Neural progenitor cell (in vitro differentiated cells): ENCODE data around the gene HSPB8. TPM values are rescaled to one million over a fixed set of nuclear protein-coding genes. Genes with fewer than 3 reads are reported as not detected.

ENCODE experiments used
- DNase-seq: peaks from one replicate; pipeline ENCODE4 v3.0.0-alpha.2; 2016; ENCODE audit warnings: low spot score
- H2AFZ ChIP-seq: fragments of 200-600 bp; sonication (generic); replicated peaks from 2 replicates; pipeline ENCODE4 v1.6.1; 2016; ENCODE audit warnings: antibody characterized with exemption
- H3F3A ChIP-seq: fragments of 200-600 bp; sonication (generic); 2 replicates; pipeline ENCODE4 v1.6.1; 2016; ENCODE audit warnings: antibody characterized with exemption, low read depth
- H3K27ac ChIP-seq: fragments of 200-600 bp; sonication (generic); 2 replicates; pipeline ENCODE4 v1.5.1; 2016; ENCODE audit warnings: mild to moderate bottlenecking
- H3K27me3 ChIP-seq: fragments of 200-600 bp; sonication (generic); 2 replicates; pipeline ENCODE4 v1.6.1; 2016; ENCODE audit warnings: mild to moderate bottlenecking, moderate library complexity
- H3K36me3 ChIP-seq: fragments of 200-600 bp; sonication (generic); 2 replicates; pipeline ENCODE4 v1.5.1; 2016
- H3K4me1 ChIP-seq: fragments of 200-600 bp; sonication (generic); 2 replicates; pipeline ENCODE4 v1.6.1; 2016; ENCODE audit warnings: mixed run types
- H3K4me2 ChIP-seq: fragments of 200-600 bp; sonication (generic); 2 replicates; pipeline ENCODE4 v1.6.1; 2016
- H3K4me3 ChIP-seq: fragments of 200-600 bp; sonication (generic); 2 replicates; pipeline ENCODE4 v1.5.1; 2016
- H3K79me2 ChIP-seq: fragments of 200-600 bp; sonication (generic); 2 replicates; pipeline ENCODE4 v1.6.1; 2016; ENCODE audit warnings: low read depth
- H3K9ac ChIP-seq: fragments of 200-600 bp; sonication (generic); 2 replicates; pipeline ENCODE4 v1.6.1; 2016
- H3K9me3 ChIP-seq: fragments of 200-600 bp; sonication (generic); 2 replicates; pipeline ENCODE4 v1.5.1; 2016; ENCODE audit warnings: low read depth
- H4K20me1 ChIP-seq: fragments of 200-600 bp; sonication (generic); 2 replicates; pipeline ENCODE4 v1.6.1; 2016; ENCODE audit warnings: low read depth
- H3K27ac Mint-ChIP-seq: 3 replicates; pipeline ENCODE4 v1.8.0; 2021; ENCODE audit warnings: mixed read lengths
- H3K27me3 Mint-ChIP-seq: 2 replicates; pipeline ENCODE4 v1.8.0; 2022; ENCODE audit warnings: low read depth, mild to moderate bottlenecking, inconsistent platforms, moderate library complexity, mixed read lengths; ENCODE audit not compliant: insufficient read depth
- H3K36me3 Mint-ChIP-seq: 3 replicates; pipeline ENCODE4 v1.8.0; 2021; ENCODE audit warnings: mixed read lengths
- H3K4me1 Mint-ChIP-seq: 3 replicates; pipeline ENCODE4 v1.8.0; 2021; ENCODE audit warnings: mixed read lengths
- H3K4me3 Mint-ChIP-seq: 3 replicates; pipeline ENCODE4 v1.8.0; 2021; ENCODE audit warnings: mild to moderate bottlenecking, moderate library complexity, mixed read lengths
- H3K9me3 Mint-ChIP-seq: 3 replicates; pipeline ENCODE4 v1.8.0; 2020; ENCODE audit warnings: mixed read lengths
- CTCF ChIP-seq: fragments of 200-600 bp; sonication (generic); IDR thresholded peaks from 2 replicates; pipeline ENCODE4 v1.5.1; 2017; ENCODE audit warnings: antibody characterized with exemption, mild to moderate bottlenecking
- EZH2 ChIP-seq: fragments of 200-600 bp; sonication (generic); IDR thresholded peaks from 2 replicates; pipeline ENCODE4 v1.6.1; 2017; ENCODE audit warnings: antibody characterized with exemption, mild to moderate bottlenecking, moderate library complexity
- EZH2phosphoT487 ChIP-seq: fragments of 200-600 bp; sonication (generic); IDR thresholded peaks from 2 replicates; pipeline ENCODE4 v1.6.1; 2017; ENCODE audit warnings: antibody characterized with exemption
- total RNA-seq: library from RNA; depleted of rRNA; stranded (reverse); fragments of >200 nt; gene quantifications from 2 replicates; pipeline ENCODE4 v1.2.3, GENCODE V29; 2015; ENCODE audit warnings: low replicate concordance

Gene HSPB8, protein sequence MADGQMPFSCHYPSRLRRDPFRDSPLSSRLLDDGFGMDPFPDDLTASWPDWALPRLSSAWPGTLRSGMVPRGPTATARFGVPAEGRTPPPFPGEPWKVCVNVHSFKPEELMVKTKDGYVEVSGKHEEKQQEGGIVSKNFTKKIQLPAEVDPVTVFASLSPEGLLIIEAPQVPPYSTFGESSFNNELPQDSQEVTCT
- total RNA-seq = not detected in 2 replicates

- peak within 1 kb of the TSS; percentile 13 for H2AFZ ChIP-seq
- DNase-seq = peak; percentile 47
- H3K4me3 ChIP-seq = peak within 1 kb of the TSS; percentile 12
- no peaks in the 10 kb centered on the region for H3K79me2 ChIP-seq
- Mint-ChIP-seq H3K36me3 (no peaks in the 10 kb centered on the region), H3K4me1 (peaks cover 35% of the 10 kb centered on the region), H3K4me3 (peak within 1 kb of the TSS; percentile 65), H3K9me3 (no peaks in the 10 kb centered on the region), H3K27me3 (peaks cover 16% of the 10 kb centered on the region), H3K27ac (peak within 1 kb of the TSS; percentile 95)
- H3F3A ChIP-seq = no peaks in the 10 kb centered on the region
- H3K27ac ChIP-seq = no peak within 1 kb of the TSS
- no peaks in the 10 kb centered on the region for H3K36me3 ChIP-seq
- H3K4me1 ChIP-seq = peaks cover 12% of the 10 kb centered on the region
- H3K27me3 ChIP-seq = peaks cover 20% of the 10 kb centered on the region
- no peaks in the 10 kb centered on the region for H4K20me1 ChIP-seq
- no peak for TF ChIP-seq EZH2phosphoT487
- no peak for TF ChIP-seq EZH2
- no peak for TF ChIP-seq CTCF
- H3K9me3 ChIP-seq = no peaks in the 10 kb centered on the region
- no peak within 1 kb of the TSS for H3K9ac ChIP-seq
- peak within 1 kb of the TSS; percentile 63 for H3K4me2 ChIP-seq
These were observed at the start of gene HSPB8 for GRCh38 chr12:119178544-119179334. HSPB8 (plus strand) TSS chr12:119178931; CDS start chr12:119179313, 382 bp downstream.

DNA sequence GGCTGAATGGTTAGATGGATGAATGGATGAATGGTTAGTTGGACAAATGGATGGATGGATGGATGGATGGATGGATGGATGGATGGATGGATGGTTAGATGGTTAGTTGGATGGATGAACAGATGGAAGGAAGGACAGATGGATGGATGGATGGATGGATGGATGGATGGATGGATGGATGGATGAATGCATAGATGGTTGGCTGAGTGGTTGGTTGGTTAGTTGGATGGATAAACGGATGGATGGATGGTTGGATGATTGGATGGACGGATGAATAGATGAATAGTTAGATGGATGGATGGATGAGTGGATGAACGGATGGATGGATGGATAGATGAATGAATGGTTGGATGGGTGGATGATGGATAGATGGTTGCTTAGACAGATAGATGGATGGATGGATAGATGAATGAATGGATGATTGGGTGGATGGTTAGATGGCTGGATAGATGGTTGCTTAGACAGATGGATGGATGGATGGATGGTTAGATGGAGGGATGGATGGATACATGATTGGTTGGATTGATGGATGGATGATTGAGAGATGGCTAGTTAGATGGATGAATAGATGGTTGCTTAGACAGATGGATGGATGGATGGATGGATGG is 48.8 kb upstream of the HSPB8 start:
- Mint-ChIP-seq H3K9me3 (peaks cover 2% of the 10 kb centered on the region), H3K4me3 (no peak overlapping the region), H3K36me3 (no peaks in the 10 kb centered on the region), H3K27me3 (peaks cover 12% of the 10 kb centered on the region), H3K27ac (no peak overlapping the region), H3K4me1 (no peaks in the 10 kb centered on the region)
- Histone ChIP-seq H2AFZ (no peak overlapping the region), H3K79me2 (no peaks in the 10 kb centered on the region), H3K9ac (no peak overlapping the region), H3F3A (no peaks in the 10 kb centered on the region), H3K27me3 (no peaks in the 10 kb centered on the region), H3K4me2 (no peak overlapping the region), H3K27ac (no peak overlapping the region), H3K4me3 (no peak overlapping the region), H4K20me1 (no peaks in the 10 kb centered on the region), H3K4me1 (no peaks in the 10 kb centered on the region), H3K9me3 (peaks cover 7% of the 10 kb centered on the region), H3K36me3 (no peaks in the 10 kb centered on the region)
- no peak for TF ChIP-seq EZH2
- TF ChIP-seq EZH2phosphoT487 = no peak
- no peak for TF ChIP-seq CTCF
- DNase-seq = no peak

- Histone ChIP-seq H3K79me2 (no peaks in the 10 kb centered on the region), H3K36me3 (no peaks in the 10 kb centered on the region), H3K4me3 (no peak overlapping the region), H3K27ac (no peak overlapping the region), H3K4me2 (no peak overlapping the region), H3K4me1 (no peaks in the 10 kb centered on the region), H3K27me3 (no peaks in the 10 kb centered on the region), H3K9me3 (peaks cover 7% of the 10 kb centered on the region), H3K9ac (no peak overlapping the region), H3F3A (no peaks in the 10 kb centered on the region), H4K20me1 (no peaks in the 10 kb centered on the region), H2AFZ (no peak overlapping the region)
- H3K9me3 Mint-ChIP-seq = peaks cover 2% of the 10 kb centered on the region
- H3K4me3 Mint-ChIP-seq = no peak overlapping the region
- H3K4me1 Mint-ChIP-seq = no peaks in the 10 kb centered on the region
- H3K27ac Mint-ChIP-seq = no peak overlapping the region
- no peaks in the 10 kb centered on the region for H3K36me3 Mint-ChIP-seq
- TF ChIP-seq EZH2phosphoT487 (no peak), CTCF (no peak), EZH2 (no peak)
- DNase-seq = no peak
- peaks cover 12% of the 10 kb centered on the region for H3K27me3 Mint-ChIP-seq
These were observed 48.2 kb upstream of the HSPB8 start for GRCh38 chr12:119130523-119130922.
